ENCODE results near the gene IL20. TPM values are rescaled to one million over a fixed set of nuclear protein-coding genes. Genes with fewer than 3 reads are reported as not detected.

IL20 gene
- total and polyA plus RNA-seq, 3 donors from 2014 or later, result 0.37 to 0.43 TPM; not detected in 1

DNA sequence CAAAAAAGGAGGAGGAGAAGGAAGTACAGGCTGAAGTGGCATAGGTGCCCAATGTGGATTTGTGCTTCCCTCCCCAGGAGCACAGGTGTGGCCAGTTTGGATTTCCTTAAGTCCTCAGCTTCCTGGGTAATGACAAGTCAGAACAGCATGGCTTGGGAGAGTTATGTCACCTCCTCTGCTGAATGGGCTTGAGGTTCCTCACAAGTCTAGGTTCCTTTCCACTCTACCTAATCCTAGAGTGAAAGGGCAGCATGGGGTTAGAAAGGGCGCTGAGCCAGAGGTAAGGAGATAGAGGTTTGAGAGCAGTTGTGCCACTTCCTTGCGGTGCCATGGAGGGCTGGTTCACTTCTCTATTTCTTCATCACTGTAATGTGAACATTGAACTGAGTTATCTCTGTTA, 35.5 kb upstream of the IL20 start:
- Histone ChIP-seq H3K27me3 (no peaks in the 10 kb centered on the region), H3K4me3 (no peak overlapping the region), H3K4me1 (no peaks in the 10 kb centered on the region), H3K27ac (no peak overlapping the region), H3K9me3 (no peaks in the 10 kb centered on the region), H3K36me3 (ENCODE audit: low read depth, missing control alignments) (no peaks in the 10 kb centered on the region)
- intact Hi-C loops (cut with DNase I; ENCODE audit: low total_unique reads), result no loop called here
- no peak for DNase-seq
- no peak for TF ChIP-seq POLR2A (IDR thresholded peaks at IDR 0.05)
- TF ChIP-seq, protein P1, sequence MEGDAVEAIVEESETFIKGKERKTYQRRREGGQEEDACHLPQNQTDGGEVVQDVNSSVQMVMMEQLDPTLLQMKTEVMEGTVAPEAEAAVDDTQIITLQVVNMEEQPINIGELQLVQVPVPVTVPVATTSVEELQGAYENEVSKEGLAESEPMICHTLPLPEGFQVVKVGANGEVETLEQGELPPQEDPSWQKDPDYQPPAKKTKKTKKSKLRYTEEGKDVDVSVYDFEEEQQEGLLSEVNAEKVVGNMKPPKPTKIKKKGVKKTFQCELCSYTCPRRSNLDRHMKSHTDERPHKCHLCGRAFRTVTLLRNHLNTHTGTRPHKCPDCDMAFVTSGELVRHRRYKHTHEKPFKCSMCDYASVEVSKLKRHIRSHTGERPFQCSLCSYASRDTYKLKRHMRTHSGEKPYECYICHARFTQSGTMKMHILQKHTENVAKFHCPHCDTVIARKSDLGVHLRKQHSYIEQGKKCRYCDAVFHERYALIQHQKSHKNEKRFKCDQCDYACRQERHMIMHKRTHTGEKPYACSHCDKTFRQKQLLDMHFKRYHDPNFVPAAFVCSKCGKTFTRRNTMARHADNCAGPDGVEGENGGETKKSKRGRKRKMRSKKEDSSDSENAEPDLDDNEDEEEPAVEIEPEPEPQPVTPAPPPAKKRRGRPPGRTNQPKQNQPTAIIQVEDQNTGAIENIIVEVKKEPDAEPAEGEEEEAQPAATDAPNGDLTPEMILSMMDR (IDR thresholded peaks at IDR 0.05), result no peak
- 92 to 93% methylated on average over 2 of the region's 2 CpGs for WGBS, 2 donors

DNA sequence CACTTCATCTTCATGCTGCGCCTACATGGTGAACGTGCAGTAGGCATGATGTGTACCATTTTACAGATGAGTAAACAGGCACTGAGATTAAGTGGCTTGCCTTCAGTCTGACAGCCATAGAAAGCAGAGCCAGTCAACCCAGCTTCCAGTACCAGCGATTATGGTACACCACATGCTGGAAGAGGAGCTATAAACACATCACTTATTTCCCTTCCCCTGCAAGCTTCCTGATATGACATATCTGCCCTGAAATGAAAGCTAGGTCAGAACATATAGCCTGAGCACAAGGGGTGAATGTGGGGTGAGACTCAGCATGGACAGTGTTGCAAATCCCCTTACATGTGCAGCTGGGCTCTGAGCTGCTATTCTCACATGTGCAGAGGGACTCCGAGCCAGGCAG, 33.8 kb upstream of the IL20 start:
- H3K27ac ChIP-seq, result no peak overlapping the region
- 85 to 88% methylated on average over 4 of the region's 4 CpGs for WGBS, 2 donors

DNA sequence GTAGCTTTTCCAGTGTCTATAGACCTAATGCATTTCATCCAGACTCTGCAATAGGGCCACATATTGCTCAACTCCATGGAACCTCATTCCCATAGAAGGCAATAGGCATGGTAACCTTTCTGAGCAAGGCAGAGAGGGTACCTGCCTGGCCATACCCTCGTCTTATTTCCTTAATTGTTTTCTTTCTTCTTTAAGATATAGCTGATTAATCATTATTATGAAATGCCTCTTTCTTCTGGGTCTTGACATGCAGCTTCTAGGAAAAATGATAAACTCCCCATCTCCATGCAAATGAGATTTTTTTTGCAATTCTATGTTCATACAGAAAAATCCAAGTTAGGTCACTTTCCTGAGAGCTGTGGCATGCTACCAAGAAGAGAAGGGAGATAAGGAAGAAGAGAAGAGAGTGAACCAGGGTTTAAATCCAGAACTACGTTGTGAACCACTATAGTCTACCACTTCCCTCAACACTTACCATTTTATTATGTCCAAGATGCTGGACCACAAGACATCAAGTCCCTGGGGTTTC, 33.0 kb upstream of the IL20 start:
- no peak for DNase-seq
- intact Hi-C loops (cut with DNase I; ENCODE audit: low total_unique reads), result no loop called here
- WGBS, 2 donors, result 52% methylated on average over 2 of the region's 2 CpGs
- no peak overlapping the region for H3K27ac ChIP-seq
- TF ChIP-seq POLR2A (IDR thresholded peaks at IDR 0.05), result no peak
- TF ChIP-seq, protein P1 (IDR thresholded peaks at IDR 0.05), result no peak
- H3K4me3 ChIP-seq, result no peak overlapping the region
- H3K36me3 ChIP-seq (ENCODE audit: low read depth, missing control alignments), result no peaks in the 10 kb centered on the region
- H3K4me1 ChIP-seq, result no peaks in the 10 kb centered on the region
- H3K27me3 ChIP-seq, result no peaks in the 10 kb centered on the region
- H3K9me3 ChIP-seq, result no peaks in the 10 kb centered on the region

More for the DNA sequence above, 33.8 kb upstream of the IL20 start:
- no peak overlapping the region for H3K4me3 ChIP-seq
- H3K9me3 ChIP-seq, result no peaks in the 10 kb centered on the region
- no peak for TF ChIP-seq POLR2A (IDR thresholded peaks at IDR 0.05)
- TF ChIP-seq, protein P1 (IDR thresholded peaks at IDR 0.05), result no peak
- H3K4me1 ChIP-seq, result no peaks in the 10 kb centered on the region
- H3K36me3 ChIP-seq (ENCODE audit: low read depth, missing control alignments), result no peaks in the 10 kb centered on the region
- H3K27me3 ChIP-seq, result no peaks in the 10 kb centered on the region
- intact Hi-C loops (cut with DNase I; ENCODE audit: low total_unique reads), result no loop called here
- DNase-seq, result no peak

DNA sequence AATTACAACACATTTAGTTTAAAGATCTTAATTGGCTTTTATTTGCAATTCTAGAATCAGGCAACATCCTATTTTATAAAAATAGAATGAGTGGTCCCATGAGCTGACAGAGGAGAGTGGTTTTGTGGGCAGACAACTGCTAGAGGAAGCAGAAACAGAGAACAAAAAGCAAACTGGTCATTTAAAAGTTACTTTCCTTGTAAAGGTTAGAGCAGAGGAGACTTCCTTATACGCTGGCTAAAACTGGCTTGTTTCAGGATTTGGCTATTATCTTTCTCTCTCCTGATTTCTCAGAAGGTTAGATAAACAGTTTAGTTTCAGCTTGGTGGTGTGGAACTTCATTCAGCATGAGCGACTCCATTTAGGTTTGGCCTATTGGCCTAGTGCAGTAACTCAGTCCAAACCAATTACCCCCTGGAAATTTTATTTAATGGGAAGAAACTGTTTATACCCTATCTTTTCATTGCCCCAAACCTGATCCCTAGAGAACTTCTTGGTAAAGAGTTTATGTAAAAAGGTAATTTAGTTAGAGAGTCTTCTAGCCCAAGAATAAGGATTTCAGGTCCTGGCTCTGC, 32.2 kb upstream of the IL20 start:
- H3K27me3 ChIP-seq, result no peaks in the 10 kb centered on the region
- H3K36me3 ChIP-seq (ENCODE audit: low read depth, missing control alignments), result no peaks in the 10 kb centered on the region
- no peaks in the 10 kb centered on the region for H3K9me3 ChIP-seq
- intact Hi-C loops (cut with DNase I; ENCODE audit: low total_unique reads), result no loop called here
- no peak for DNase-seq
- no peak overlapping the region for H3K4me3 ChIP-seq
- H3K4me1 ChIP-seq, result no peaks in the 10 kb centered on the region
- WGBS, 2 donors, result 49 to 54% methylated on average over 2 of the region's 2 CpGs
- no peak overlapping the region for H3K27ac ChIP-seq
- no peak for TF ChIP-seq POLR2A (IDR thresholded peaks at IDR 0.05)
- TF ChIP-seq, protein P1 (IDR thresholded peaks at IDR 0.05), result no peak

DNA sequence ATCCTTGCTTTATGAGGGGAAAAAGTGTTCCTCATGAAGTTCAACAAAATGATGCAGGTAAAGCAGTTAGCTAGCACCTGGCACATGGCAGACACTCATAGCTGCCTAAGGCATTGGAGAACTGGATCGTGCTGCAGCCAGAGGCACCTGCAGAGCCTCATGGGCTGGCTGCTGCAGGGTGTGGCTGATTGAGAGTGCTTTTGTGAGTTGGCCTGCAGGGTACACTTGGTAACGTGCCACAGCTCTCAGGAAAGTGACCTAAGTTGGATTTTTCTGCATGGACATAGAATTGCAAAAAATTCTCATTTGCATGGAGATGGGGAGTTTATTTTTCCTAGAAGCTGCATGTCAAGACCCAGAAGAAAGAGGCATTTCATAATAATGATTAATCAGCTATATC, 31.6 kb upstream of the IL20 start:
- Histone ChIP-seq H3K27me3 (no peaks in the 10 kb centered on the region), H3K4me1 (no peaks in the 10 kb centered on the region), H3K4me3 (no peak overlapping the region), H3K9me3 (no peaks in the 10 kb centered on the region), H3K27ac (no peak overlapping the region), H3K36me3 (ENCODE audit: low read depth, missing control alignments) (no peaks in the 10 kb centered on the region)
- 84 to 91% methylated on average over 2 of the region's 2 CpGs for WGBS, 2 donors
- TF ChIP-seq POLR2A (IDR thresholded peaks at IDR 0.05), result no peak
- TF ChIP-seq, protein P1 (IDR thresholded peaks at IDR 0.05), result no peak
- intact Hi-C loops (cut with DNase I; ENCODE audit: low total_unique reads), result no loop called here
- DNase-seq, result no peak

All from testis (tissue), 3 donors.